Occipital lobe (tissue), 2 donors: ENCODE measurements around the gene PAPPA2. TPM values are rescaled to one million over a fixed set of nuclear protein-coding genes. Genes with fewer than 3 reads are reported as not detected.
"Not testable (repeated sequence)": the region's sequence is repeated elsewhere in the genome, so short reads cannot be mapped to it uniquely, and the experiment has no call there.

Experiments used
- DNase-seq: peaks from one replicate; lab custom pipeline; 2025; lab: John Stamatoyannopoulos, UW
- total RNA-seq: library from RNA; depleted of rRNA; stranded (reverse); fragments of >200 nt; gene quantifications from one replicate; pipeline ENCODE4 v1.2.3, GENCODE V29; 2014

PAPPA2 gene
- total RNA-seq: 13.1 TPM

- no peak for DNase-seq
Observed at GRCh38 chr1:176462674-176463378, at the start of gene PAPPA2. PAPPA2 (plus strand) TSS chr1:176463175; CDS start chr1:176556323, 93,148 bp downstream.

GRCh38 chr1:176416777-176417176, 46.2 kb upstream of the PAPPA2 start:
- DNase-seq: no peak

DNA sequence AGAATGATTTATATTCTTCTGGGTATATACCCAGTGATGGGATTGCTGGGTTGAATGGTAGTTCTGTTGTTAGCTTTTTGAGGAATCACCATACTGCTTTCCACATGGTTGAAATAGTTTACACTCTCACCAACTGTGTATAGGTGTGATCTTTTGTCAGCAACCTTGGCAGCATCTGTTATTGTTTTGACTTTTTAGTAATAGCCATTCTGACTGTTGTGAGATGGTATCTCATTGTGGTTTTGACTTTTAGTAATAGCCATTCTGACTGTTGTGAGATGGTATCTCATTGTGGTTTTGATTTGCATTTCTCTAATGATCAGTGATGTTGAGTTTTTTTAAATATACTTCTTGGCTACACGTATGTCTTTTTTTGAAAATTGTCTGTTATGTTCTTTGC, 43.4 kb upstream of the PAPPA2 start:
- not testable (repeated sequence) for DNase-seq

GRCh38 chr1:176434234-176434633, 28.7 kb upstream of the PAPPA2 start:
- no peak for DNase-seq

DNA sequence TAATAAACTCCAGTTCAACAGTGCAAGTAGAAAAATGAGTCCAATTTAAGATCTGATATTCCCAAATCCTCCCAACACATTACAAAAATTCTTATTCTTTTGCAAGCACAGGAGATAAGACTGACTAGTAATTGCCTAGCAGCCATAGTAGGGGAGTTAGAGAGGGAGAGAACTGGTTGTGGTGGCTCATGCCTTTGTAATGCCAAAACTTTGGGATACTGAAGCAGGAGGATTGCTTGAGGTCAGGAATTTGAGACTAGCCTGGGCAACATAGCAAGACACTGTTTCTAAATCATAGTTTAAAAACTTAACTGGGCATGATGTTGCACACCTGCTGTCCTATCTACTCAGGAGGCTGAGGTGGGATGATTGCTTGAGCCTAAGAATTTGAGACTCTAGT, 26.7 kb upstream of the PAPPA2 start:
- no peak for DNase-seq

DNA sequence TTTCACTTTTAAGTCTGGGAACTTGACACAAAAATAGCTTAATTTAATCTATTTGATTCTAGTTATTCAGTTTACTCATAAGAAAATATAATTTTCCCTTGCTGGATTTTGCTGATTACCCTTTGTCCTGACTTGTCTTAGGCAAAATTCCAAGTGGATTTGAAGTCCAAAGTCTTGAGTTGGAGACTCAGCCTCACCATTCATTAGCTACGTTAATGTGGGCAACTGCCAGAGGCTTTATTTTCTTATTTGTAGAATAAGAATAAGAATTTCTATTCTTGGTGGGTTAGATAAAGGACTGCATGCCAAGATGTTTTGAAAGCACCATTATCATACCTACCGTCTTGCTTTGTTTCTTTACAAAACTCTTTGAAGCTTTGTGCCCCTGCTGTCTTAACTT, 22.8 kb upstream of the PAPPA2 start:
- DNase-seq: no peak

DNA sequence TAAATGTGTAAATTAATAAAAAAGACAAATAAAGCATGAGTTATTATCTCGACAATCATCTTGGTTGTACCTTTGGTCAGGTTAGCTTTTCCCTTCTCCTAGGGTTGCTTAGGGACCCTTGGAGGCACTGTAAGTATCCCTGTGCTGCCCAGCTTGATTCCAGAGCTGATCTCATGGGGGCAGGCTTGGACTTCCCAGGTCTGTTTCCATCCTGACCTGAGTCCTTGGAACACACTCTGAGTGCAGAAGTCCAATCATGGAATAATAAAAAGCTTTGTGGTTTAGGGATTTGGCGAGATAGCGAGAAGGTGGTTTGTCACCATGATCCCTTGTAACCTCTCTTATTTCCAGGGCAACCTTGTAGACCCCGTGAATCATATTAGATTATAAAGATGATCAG, 18.7 kb upstream of the PAPPA2 start:
- DNase-seq: no peak

- DNase-seq: no peak
Observed at GRCh38 chr1:176445402-176445801, 17.6 kb upstream of the PAPPA2 start.

GRCh38 chr1:176448340-176448739, 14.6 kb upstream of the PAPPA2 start:
- DNase-seq: no peak

DNA sequence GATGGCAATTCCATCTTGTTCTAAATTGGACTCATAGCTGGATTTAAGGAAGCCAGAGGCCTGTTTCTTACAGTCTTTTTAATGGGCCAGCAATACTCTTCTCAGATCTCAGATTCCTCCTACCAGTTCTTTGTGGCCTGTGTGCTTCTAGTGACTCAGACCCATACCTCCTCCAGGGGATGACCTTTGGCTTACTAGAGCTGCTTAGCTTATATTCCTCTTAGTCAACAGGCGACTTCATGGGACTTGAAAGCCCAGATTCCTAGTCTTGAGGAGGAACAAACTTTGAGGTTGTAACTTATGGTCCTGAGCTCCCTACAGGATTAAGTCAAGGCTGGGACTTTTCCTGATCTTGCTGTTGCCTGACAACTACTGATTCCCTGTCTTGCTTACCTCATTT, 12.4 kb upstream of the PAPPA2 start:
- DNase-seq: no peak

- DNase-seq: not testable (repeated sequence)
Observed at GRCh38 chr1:176451741-176452140, 11.2 kb upstream of the PAPPA2 start.

DNA sequence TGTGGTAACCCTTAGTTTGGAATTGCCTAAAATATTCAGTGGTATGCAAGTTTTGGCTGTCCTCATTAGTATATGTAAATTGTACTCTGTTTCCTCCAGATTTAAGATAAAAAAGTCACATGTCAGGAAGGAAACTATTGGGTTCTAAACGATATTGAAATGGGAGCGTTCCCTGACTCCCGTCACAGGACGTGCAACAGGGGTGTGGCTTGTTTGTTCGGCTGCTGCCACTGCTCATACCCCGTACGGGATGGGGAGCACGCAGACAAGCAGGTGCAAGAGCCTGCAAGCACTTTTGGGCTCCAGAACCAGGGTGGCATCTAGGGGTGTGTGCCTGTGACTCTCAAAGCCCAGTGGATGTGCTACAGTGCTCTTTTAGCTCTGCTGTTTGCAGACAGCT, 6.2 kb upstream of the PAPPA2 start:
- DNase-seq: no peak

DNA sequence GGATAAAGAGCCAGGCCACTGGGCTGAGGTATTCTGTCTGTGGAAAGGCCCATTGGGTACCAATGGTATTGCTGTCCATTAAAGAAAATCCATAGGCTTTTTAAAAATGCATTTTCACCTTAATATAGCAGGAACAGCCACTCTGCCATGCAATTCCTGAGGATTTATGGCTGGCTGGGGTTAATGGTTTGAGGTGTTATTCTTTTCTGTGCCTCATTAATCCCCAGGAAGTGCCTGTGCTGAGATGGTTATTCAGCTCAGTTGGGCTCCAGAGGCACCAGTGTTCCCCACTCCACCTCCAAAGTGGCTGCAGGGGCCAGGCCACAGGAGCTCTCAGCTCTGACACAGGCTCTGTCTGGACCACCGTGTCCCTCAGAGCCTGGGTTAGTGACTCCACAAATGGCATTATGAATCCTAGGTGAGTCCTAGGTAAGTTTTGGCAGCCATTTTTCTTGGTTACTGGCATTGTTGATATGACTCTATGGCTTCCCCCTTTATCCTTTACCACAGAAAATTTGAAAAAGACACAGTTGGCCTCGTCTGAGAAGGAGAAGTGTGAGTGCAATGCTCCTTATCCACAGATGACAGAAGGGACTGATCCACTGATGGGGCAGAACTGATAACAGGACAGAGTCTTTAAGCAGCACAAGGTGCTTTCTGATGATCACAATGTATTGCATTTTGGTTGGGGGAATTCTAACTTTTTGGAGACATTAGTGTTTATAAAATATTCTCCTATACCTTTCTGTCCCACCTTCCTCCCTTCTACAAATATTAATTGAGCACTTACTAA, 2.2 kb upstream of the PAPPA2 start:
- no peak for DNase-seq

DNA sequence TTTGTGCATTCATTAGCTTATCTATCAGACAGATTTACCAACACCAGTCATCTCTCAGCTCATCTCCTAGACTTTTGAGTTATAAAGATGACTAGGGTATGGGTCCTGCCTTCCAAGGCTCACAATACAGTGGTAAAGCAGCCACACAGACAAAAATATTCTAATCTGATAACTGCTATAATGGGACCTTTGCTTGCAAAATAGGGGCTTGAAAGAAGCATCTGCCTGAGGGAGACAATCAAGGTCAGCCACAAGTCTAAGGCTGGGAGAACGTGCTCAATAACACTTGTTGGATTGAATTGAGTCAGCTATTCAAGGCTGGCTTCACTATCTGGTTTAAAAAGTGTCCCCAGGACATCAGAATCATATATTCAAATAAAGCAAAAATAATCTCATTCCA, 1.4 kb upstream of the PAPPA2 start:
- no peak for DNase-seq

- no peak for DNase-seq
Observed at GRCh38 chr1:176466514-176466913, 3.5 kb downstream of the PAPPA2 start.

GRCh38 chr1:176469450-176470010, 6.6 kb downstream of the PAPPA2 start:
- DNase-seq: no peak

DNA sequence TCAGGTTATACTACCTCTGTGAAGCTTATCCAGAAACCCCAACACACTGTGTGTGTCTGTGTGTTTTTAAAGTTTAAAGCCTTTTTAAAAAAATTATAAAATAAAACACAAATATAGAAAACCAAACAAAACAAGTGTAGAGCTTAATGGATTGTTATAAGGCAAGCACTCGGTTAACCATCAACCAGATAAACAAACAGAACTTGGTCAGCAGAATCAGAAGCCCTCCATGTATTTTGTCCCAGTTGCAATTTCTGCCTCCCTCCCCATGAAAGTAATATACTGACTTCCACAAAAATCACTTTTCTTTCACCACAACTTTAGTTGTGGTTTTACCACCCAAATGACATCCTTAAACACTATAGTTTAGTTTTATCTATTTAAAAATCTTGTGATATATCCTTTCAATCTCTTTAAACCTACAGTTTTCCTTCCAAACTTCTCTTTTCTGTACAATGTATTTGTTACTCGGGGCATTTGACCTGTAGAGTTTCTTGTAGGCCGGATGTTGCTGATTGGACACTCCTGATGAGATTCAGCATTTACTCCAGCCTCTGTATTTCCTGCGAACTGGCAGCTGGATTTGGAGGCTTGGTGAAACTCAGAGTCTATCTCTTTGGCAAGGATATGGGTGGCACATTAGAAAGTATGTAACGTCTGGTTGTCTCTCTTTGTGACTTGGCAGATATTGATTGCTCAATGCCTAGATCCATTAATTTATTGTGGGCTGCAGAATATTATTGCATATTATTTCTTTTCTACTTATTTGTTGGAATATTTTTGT, 8.6 kb downstream of the PAPPA2 start:
- DNase-seq: no peak

DNA sequence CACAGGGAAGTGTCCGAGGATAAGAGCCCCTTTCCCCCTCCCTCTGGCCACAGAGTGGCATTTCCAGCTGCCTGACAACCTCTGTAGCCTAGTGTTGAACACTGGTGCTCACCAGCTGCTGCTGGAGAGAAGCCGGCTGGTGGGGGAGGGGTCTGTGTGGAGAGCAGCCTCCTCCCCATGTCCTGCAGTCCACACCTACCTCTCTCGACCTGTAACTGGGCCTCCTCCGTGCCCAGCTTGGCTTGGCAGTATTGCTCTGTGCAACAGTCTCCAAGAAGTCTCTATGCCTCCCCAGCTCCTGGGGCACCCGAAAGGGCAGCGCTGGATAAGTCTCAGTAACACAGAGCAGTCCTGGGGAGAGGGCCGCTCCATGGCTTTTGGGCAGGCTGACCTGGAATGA, 17.0 kb downstream of the PAPPA2 start:
- no peak for DNase-seq

DNA sequence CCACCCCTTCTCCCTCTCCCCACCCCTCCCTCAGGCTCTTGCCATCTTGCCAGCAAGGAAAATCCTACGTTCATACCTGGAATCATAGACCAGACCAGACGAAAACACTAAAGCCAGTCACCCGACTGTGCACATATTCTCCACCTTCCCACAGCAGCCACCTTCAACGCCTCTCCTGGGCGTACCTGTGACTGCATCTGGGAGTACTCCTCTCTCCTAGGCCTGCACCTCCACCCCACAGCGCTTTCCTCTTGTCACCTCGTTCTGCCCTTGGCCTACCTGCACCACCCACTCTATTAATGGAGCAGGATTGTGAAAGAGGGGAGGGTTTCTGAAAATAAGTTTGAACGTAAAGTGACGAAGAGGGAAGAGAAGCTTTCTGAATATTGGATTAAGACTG, 17.8 kb downstream of the PAPPA2 start:
- no peak for DNase-seq

DNA sequence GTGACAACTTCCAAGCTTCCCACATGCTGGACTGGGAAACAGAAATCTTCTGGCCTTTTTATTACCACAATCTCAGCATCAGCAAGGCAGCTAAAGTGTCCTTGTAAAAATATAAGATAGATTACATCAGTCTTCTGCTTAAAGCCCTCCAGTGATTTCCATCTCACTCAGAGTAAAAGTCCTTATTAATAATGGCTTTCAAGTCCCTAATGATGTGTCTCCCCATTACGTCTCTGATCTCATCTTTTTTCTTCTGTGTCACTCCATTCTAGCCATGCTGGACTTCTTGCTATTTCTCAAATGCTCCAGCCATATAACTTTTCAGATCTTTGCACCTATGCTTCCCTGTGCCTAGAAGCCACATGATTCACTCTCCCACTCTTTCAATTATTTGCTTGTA, 22.1 kb downstream of the PAPPA2 start:
- DNase-seq: no peak

DNA sequence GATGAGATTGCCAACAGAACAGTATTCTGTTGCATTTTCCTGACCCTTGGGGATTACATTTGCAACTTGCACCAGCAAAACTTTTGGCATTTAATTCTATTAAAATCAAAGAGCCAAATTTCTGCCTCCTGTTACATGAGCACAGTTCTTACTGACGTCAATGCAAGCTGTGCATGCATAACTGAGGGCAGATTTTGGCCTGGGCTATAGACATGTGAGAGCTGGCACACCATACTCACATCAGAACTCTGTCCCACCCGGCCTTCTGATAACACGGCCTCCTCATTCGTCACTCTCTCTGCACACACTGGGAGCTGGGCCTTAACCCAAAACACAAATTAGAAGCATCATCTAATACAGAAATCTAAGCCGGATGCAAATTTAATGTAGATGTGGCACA, 31.5 kb downstream of the PAPPA2 start:
- no peak for DNase-seq

DNA sequence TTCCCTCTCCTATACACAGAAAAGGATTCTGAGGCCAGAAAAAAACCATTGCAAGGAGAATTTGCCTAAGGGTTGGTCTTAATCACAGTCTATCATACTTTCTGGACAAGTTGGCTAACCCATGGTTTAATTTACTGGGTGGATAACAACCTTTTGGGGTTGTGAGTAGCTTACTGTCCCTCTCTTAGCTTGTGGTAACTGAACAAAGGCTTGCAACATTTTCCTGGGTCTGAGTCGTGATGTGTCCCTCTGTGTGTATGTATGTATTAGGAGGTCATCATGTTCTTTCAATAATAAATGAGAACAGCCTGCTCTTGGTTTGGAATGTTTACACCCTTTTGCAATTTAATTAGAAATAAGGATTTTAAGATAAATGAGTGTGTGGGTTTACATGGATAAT, 36.7 kb downstream of the PAPPA2 start:
- no peak for DNase-seq
